Effector memory CD8-positive, alpha-beta T cell (primary cell): Measurements from ENCODE around the gene DLGAP1.
A peak's percentile ranks its signal among the peaks of the same experiment; 100 is the strongest.
"Not testable (repeated sequence)": the region's sequence is repeated elsewhere in the genome, so short reads cannot be mapped to it uniquely, and the experiment has no call there.

Experiments used
- ATAC-seq: fragments of 150-1000 bp; cut with Tn5 transposase; replicated peaks from 2 replicates; pipeline ENCODE4 v1.10.0; 2021; ENCODE audit warnings: mild to moderate bottlenecking, moderate library complexity
- DNase-seq, 3 experiments: peaks; one replicate each; pipeline ENCODE4 v3.0.0; 2021
- H3K27ac Mint-ChIP-seq, 2 donors: one replicate each; pipeline ENCODE4 v1.8.0; 2022; ENCODE audit warnings: mild to moderate bottlenecking in 2 of 2, mixed read lengths in 2 of 2, moderate library complexity in 2 of 2
- H3K27me3 Mint-ChIP-seq, 2 donors: one replicate each; pipeline ENCODE4 v1.8.0; 2022; ENCODE audit warnings: mixed read lengths in 2 of 2
- H3K36me3 Mint-ChIP-seq: one replicate; pipeline ENCODE4 v1.8.0; 2022; ENCODE audit warnings: mild to moderate bottlenecking, moderate library complexity, mixed read lengths; ENCODE audit not compliant: insufficient read depth
- H3K4me1 Mint-ChIP-seq, 2 donors: one replicate each; pipeline ENCODE4 v1.8.0; 2022; ENCODE audit warnings: low read depth in 2 of 2, mixed read lengths in 2 of 2
- H3K4me3 Mint-ChIP-seq, 2 donors: one replicate each; pipeline ENCODE4 v1.8.0; 2022; ENCODE audit warnings: mild to moderate bottlenecking in 2 of 2, mixed read lengths in 2 of 2, moderate library complexity in 2 of 2
- H3K9me3 Mint-ChIP-seq, 2 donors: one replicate each; pipeline ENCODE4 v1.8.0; 2022; ENCODE audit warnings: mixed read lengths in 2 of 2
- total RNA-seq, 9 experiments: gene quantifications; one replicate each; lab custom pipeline; 2026; lab: John Stamatoyannopoulos, UW

DLGAP1 gene
- total RNA-seq: 0 to 0.19 (median 0.11) reads per million in 9 experiments

- Mint-ChIP-seq H3K27ac (no peak within 1 kb of the TSS), H3K9me3 (peaks cover 14 to 16% of the 10 kb centered on the region in 2 donors), H3K36me3 (no peaks in the 10 kb centered on the region), H3K4me3 (peak within 1 kb of the TSS in 1 of 2 donors; percentile 31), H3K4me1 (no peaks in the 10 kb centered on the region), H3K27me3 (peaks cover 17 to 26% of the 10 kb centered on the region in 2 donors)
- ATAC-seq (no peak), DNase-seq (no peak)
Measured at GRCh38 chr18:4455113-4455811, at the start of gene DLGAP1. TSS of gene DLGAP1 (minus strand) at chr18:4455307.

GRCh38 chr18:4494703-4495284 lies 39.7 kb upstream of the DLGAP1 start:
- H3K4me1 Mint-ChIP-seq, DNase-seq, H3K36me3 Mint-ChIP-seq, H3K27ac Mint-ChIP-seq, H3K27me3 Mint-ChIP-seq, H3K4me3 Mint-ChIP-seq, ATAC-seq: not testable (repeated sequence)
- H3K9me3 Mint-ChIP-seq: peaks cover 7 to 15% of the 10 kb centered on the region in 2 donors

- no peaks in the 10 kb centered on the region for H3K36me3 Mint-ChIP-seq
- no peak for DNase-seq
- peaks cover 0 to 4% of the 10 kb centered on the region in 2 donors for H3K9me3 Mint-ChIP-seq
Measured at GRCh38 chr18:4468511-4468910, 13.4 kb upstream of the DLGAP1 start.

GRCh38 chr18:4454537-4455112 lies 482 bp downstream of the DLGAP1 start:
- ATAC-seq (no peak), DNase-seq (no peak)
- Mint-ChIP-seq H3K9me3 (peaks cover 10 to 16% of the 10 kb centered on the region in 2 donors), H3K36me3 (no peaks in the 10 kb centered on the region), H3K4me1 (no peaks in the 10 kb centered on the region), H3K27me3 (peaks cover 17 to 26% of the 10 kb centered on the region in 2 donors), H3K4me3 (no peak overlapping the region), H3K27ac (no peak overlapping the region)

More at GRCh38 chr18:4468511-4468910, 13.4 kb upstream of the DLGAP1 start:
- ATAC-seq: no peak
- Mint-ChIP-seq H3K27ac (no peak overlapping the region), H3K4me3 (no peak overlapping the region), H3K27me3 (no peaks in the 10 kb centered on the region), H3K4me1 (no peaks in the 10 kb centered on the region)

GRCh38 chr18:4453874-4454536 lies 1.1 kb downstream of the DLGAP1 start:
- Mint-ChIP-seq H3K4me3 (no peak overlapping the region), H3K4me1 (no peaks in the 10 kb centered on the region), H3K27me3 (peaks cover 17 to 26% of the 10 kb centered on the region in 2 donors), H3K27ac (no peak overlapping the region), H3K36me3 (no peaks in the 10 kb centered on the region), H3K9me3 (peaks cover 5 to 13% of the 10 kb centered on the region in 2 donors)
- ATAC-seq (no peak), DNase-seq (no peak)

GRCh38 chr18:4453567-4453873 lies 1.6 kb downstream of the DLGAP1 start:
- Mint-ChIP-seq H3K9me3 (peaks cover under 1 to 8% of the 10 kb centered on the region in 2 donors), H3K27ac (no peak overlapping the region), H3K36me3 (no peaks in the 10 kb centered on the region), H3K27me3 (peaks cover 17 to 26% of the 10 kb centered on the region in 2 donors), H3K4me3 (no peak overlapping the region), H3K4me1 (no peaks in the 10 kb centered on the region)
- DNase-seq (no peak), ATAC-seq (no peak)

GRCh38 chr18:4450065-4450658 lies 4.9 kb downstream of the DLGAP1 start:
- DNase-seq (no peak), ATAC-seq (no peak)
- Mint-ChIP-seq H3K4me1 (no peaks in the 10 kb centered on the region), H3K9me3 (peaks cover 0 to 7% of the 10 kb centered on the region in 2 donors), H3K36me3 (no peaks in the 10 kb centered on the region), H3K27me3 (peaks cover 12 to 15% of the 10 kb centered on the region in 2 donors), H3K27ac (no peak overlapping the region), H3K4me3 (no peak overlapping the region)

- Mint-ChIP-seq H3K36me3 (no peaks in the 10 kb centered on the region), H3K27ac (no peak overlapping the region), H3K4me3 (no peak overlapping the region)
Measured at GRCh38 chr18:4445902-4446301, 9.2 kb downstream of the DLGAP1 start.

GRCh38 chr18:4444306-4444705 lies 10.8 kb downstream of the DLGAP1 start:
- H3K4me3 Mint-ChIP-seq: no peak overlapping the region

More at GRCh38 chr18:4445902-4446301, 9.2 kb downstream of the DLGAP1 start:
- Mint-ChIP-seq H3K9me3 (peaks cover 0 to 7% of the 10 kb centered on the region in 2 donors), H3K27me3 (no peaks in the 10 kb centered on the region), H3K4me1 (no peaks in the 10 kb centered on the region)
- ATAC-seq (no peak), DNase-seq (no peak)

GRCh38 chr18:4441098-4441497 lies 14.0 kb downstream of the DLGAP1 start:
- H3K9me3 Mint-ChIP-seq: peaks cover 0 to 5% of the 10 kb centered on the region in 2 donors
- DNase-seq: no peak
- no peaks in the 10 kb centered on the region for H3K4me1 Mint-ChIP-seq
- no peaks in the 10 kb centered on the region for H3K36me3 Mint-ChIP-seq
- ATAC-seq: no peak
- no peak overlapping the region for H3K27ac Mint-ChIP-seq
- H3K4me3 Mint-ChIP-seq: no peak overlapping the region
- H3K27me3 Mint-ChIP-seq: no peaks in the 10 kb centered on the region

More at GRCh38 chr18:4444306-4444705, 10.8 kb downstream of the DLGAP1 start:
- no peak overlapping the region for H3K27ac Mint-ChIP-seq
- no peak for ATAC-seq
- no peaks in the 10 kb centered on the region for H3K27me3 Mint-ChIP-seq
- no peaks in the 10 kb centered on the region for H3K9me3 Mint-ChIP-seq
- no peak for DNase-seq
- no peaks in the 10 kb centered on the region for H3K4me1 Mint-ChIP-seq
- no peaks in the 10 kb centered on the region for H3K36me3 Mint-ChIP-seq

- Mint-ChIP-seq H3K27ac (no peak overlapping the region), H3K4me3 (no peak overlapping the region), H3K36me3 (no peaks in the 10 kb centered on the region), H3K4me1 (no peaks in the 10 kb centered on the region), H3K27me3 (no peaks in the 10 kb centered on the region), H3K9me3 (peaks cover 0 to 5% of the 10 kb centered on the region in 2 donors)
- DNase-seq: no peak
- ATAC-seq: no peak
Measured at GRCh38 chr18:4438938-4439337, 16.2 kb downstream of the DLGAP1 start.

GRCh38 chr18:4433717-4434116 lies 21.4 kb downstream of the DLGAP1 start:
- H3K4me1 Mint-ChIP-seq: no peaks in the 10 kb centered on the region
- DNase-seq: no peak
- no peak overlapping the region for H3K4me3 Mint-ChIP-seq
- ATAC-seq: no peak
- H3K36me3 Mint-ChIP-seq: no peaks in the 10 kb centered on the region
- peaks cover 0 to 7% of the 10 kb centered on the region in 2 donors for H3K9me3 Mint-ChIP-seq
- no peaks in the 10 kb centered on the region for H3K27me3 Mint-ChIP-seq
- no peak overlapping the region for H3K27ac Mint-ChIP-seq

- peaks cover 4 to 7% of the 10 kb centered on the region in 2 donors for H3K9me3 Mint-ChIP-seq
- ATAC-seq: no peak
- no peaks in the 10 kb centered on the region for H3K27me3 Mint-ChIP-seq
- H3K4me1 Mint-ChIP-seq: no peaks in the 10 kb centered on the region
- H3K27ac Mint-ChIP-seq: no peak overlapping the region
- H3K4me3 Mint-ChIP-seq: no peak overlapping the region
- no peak for DNase-seq
- no peaks in the 10 kb centered on the region for H3K36me3 Mint-ChIP-seq
Measured at GRCh38 chr18:4430836-4431235, 24.3 kb downstream of the DLGAP1 start.
